ENCODE data around the gene ANKRD2. TPM values are rescaled to one million over a fixed set of nuclear protein-coding genes. Genes with fewer than 3 reads are reported as not detected.

Gene ANKRD2
- total and polyA plus RNA-seq, 2 donors (not counting 1 experiment from before 2014, with no cell fraction given) = 0.26 to 1.8 TPM

GRCh38 chr10:97577701-97578100, 5.1 kb downstream of the ANKRD2 start:
- Histone ChIP-seq H4K20me1 (ENCODE audit: control insufficient read depth, extremely low read depth, insufficient read depth, low read length) (no peaks in the 10 kb centered on the region), H3K4me2 (ENCODE audit: extremely low read depth, insufficient read depth, low read length) (no peak overlapping the region), H3K27me3 (ENCODE audit: control insufficient read depth, insufficient read depth, low read length) (no peaks in the 10 kb centered on the region), H3K4me3 (replicated peaks in 1 of 4; ENCODE audit: control extremely low read depth in 1 of 4, insufficient read depth in 1 of 4, low read depth in 3 of 4, low read length in 4 of 4) (no peak overlapping the region), H3K27ac (ENCODE audit: insufficient read depth, low read length) (no peak overlapping the region), H3K79me2 (ENCODE audit: control insufficient read depth, insufficient read depth, low read length) (no peaks in the 10 kb centered on the region), H2AFZ (ENCODE audit: low read length) (no peak overlapping the region), H3K9ac (ENCODE audit: insufficient read depth, low read length) (no peak overlapping the region), H3K36me3 (ENCODE audit: control insufficient read depth, insufficient read depth, low read length) (no peaks in the 10 kb centered on the region), H3K4me1 (ENCODE audit: control insufficient read depth, extremely low read depth, insufficient read depth, low read length) (peaks cover 3% of the 10 kb centered on the region), H3K9me3 (ENCODE audit: control insufficient read depth, insufficient read depth, low read depth, low read length) (no peaks in the 10 kb centered on the region)
- no peak for DNase-seq (ENCODE audit: low read depth in 2 of 2)
- TF ChIP-seq CTCF (conservative IDR thresholded peaks at IDR 0.05 in 1 of 2, IDR thresholded peaks at IDR 0.05 in 1 of 2; ENCODE audit: low read depth in 1 of 2, low read length in 2 of 2) (no peak), EZH2 (IDR thresholded peaks at IDR 0.05; ENCODE audit: low read length, missing control alignments) (no peak)

GRCh38 chr10:97578171-97578844, 5.7 kb downstream of the ANKRD2 start:
- H3K79me2 ChIP-seq (ENCODE audit: control insufficient read depth, insufficient read depth, low read length) = no peaks in the 10 kb centered on the region
- no peaks in the 10 kb centered on the region for H3K27me3 ChIP-seq (ENCODE audit: control insufficient read depth, insufficient read depth, low read length)
- no peak overlapping the region for H3K4me2 ChIP-seq (ENCODE audit: extremely low read depth, insufficient read depth, low read length)
- DNase-seq (ENCODE audit: low read depth in 2 of 2) = no peak
- peak overlapping the region in 1 of 4 experiments; percentile 34 for H3K4me3 ChIP-seq (replicated peaks in 1 of 4; ENCODE audit: control extremely low read depth in 1 of 4, insufficient read depth in 1 of 4, low read depth in 3 of 4, low read length in 4 of 4)
- no peak overlapping the region for H3K9ac ChIP-seq (ENCODE audit: insufficient read depth, low read length)
- peaks cover 3% of the 10 kb centered on the region for H3K4me1 ChIP-seq (ENCODE audit: control insufficient read depth, extremely low read depth, insufficient read depth, low read length)
- TF ChIP-seq CTCF (conservative IDR thresholded peaks at IDR 0.05 in 1 of 2, IDR thresholded peaks at IDR 0.05 in 1 of 2; ENCODE audit: low read depth in 1 of 2, low read length in 2 of 2) (no peak), EZH2 (IDR thresholded peaks at IDR 0.05; ENCODE audit: low read length, missing control alignments) (no peak)
- no peak overlapping the region for H2AFZ ChIP-seq (ENCODE audit: low read length)
- H3K27ac ChIP-seq (ENCODE audit: insufficient read depth, low read length) = no peak overlapping the region
- no peaks in the 10 kb centered on the region for H3K9me3 ChIP-seq (ENCODE audit: control insufficient read depth, insufficient read depth, low read depth, low read length)
- H4K20me1 ChIP-seq (ENCODE audit: control insufficient read depth, extremely low read depth, insufficient read depth, low read length) = no peaks in the 10 kb centered on the region
- no peaks in the 10 kb centered on the region for H3K36me3 ChIP-seq (ENCODE audit: control insufficient read depth, insufficient read depth, low read length)

- Histone ChIP-seq H3K36me3 (ENCODE audit: control insufficient read depth, insufficient read depth, low read length) (no peaks in the 10 kb centered on the region), H3K4me2 (ENCODE audit: extremely low read depth, insufficient read depth, low read length) (no peak overlapping the region), H2AFZ (ENCODE audit: low read length) (no peak overlapping the region), H4K20me1 (ENCODE audit: control insufficient read depth, extremely low read depth, insufficient read depth, low read length) (no peaks in the 10 kb centered on the region), H3K4me3 (replicated peaks in 1 of 4; ENCODE audit: control extremely low read depth in 1 of 4, insufficient read depth in 1 of 4, low read depth in 3 of 4, low read length in 4 of 4) (no peak overlapping the region), H3K27ac (ENCODE audit: insufficient read depth, low read length) (no peak overlapping the region), H3K79me2 (ENCODE audit: control insufficient read depth, insufficient read depth, low read length) (no peaks in the 10 kb centered on the region), H3K9me3 (ENCODE audit: control insufficient read depth, insufficient read depth, low read depth, low read length) (no peaks in the 10 kb centered on the region), H3K27me3 (ENCODE audit: control insufficient read depth, insufficient read depth, low read length) (no peaks in the 10 kb centered on the region), H3K9ac (ENCODE audit: insufficient read depth, low read length) (no peak overlapping the region), H3K4me1 (ENCODE audit: control insufficient read depth, extremely low read depth, insufficient read depth, low read length) (peaks cover 3% of the 10 kb centered on the region)
- no peak for DNase-seq (ENCODE audit: low read depth in 2 of 2)
- TF ChIP-seq CTCF (conservative IDR thresholded peaks at IDR 0.05 in 1 of 2, IDR thresholded peaks at IDR 0.05 in 1 of 2; ENCODE audit: low read depth in 1 of 2, low read length in 2 of 2) = no peak
- TF ChIP-seq EZH2 (IDR thresholded peaks at IDR 0.05; ENCODE audit: low read length, missing control alignments) = no peak
These were observed 8.1 kb downstream of the ANKRD2 start for GRCh38 chr10:97580421-97581367.
